NCI-H526 treated with DMSO at 0.1 percent for 48 hours (cell line): ENCODE results near the gene DAAM2.
A peak's percentile ranks its signal among the peaks of the same experiment; 100 is the strongest.

Source experiments
- DNase-seq: peaks from one replicate; lab custom pipeline; 2025; lab: John Stamatoyannopoulos, UW

The DAAM2 gene

DNA sequence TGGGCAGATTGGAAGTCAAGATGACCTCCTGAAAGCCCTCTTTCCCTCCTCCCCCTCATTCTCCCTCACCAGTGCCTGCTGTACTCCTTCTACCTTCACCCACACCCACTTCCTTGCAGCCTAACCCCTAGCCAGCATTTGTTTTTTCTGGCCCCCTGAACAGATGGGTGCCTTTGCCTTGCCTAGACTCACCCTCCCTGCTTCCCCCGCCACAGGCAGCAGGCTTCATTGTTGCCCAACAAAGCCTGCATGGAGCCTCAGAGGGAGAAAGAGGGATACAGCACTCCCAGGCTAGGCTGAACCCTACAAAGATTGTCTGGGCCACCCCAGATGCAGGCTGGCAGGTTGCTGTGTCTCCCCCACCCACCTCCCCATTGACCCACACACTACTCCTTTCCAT lies 139.4 kb downstream of the DAAM2 start:
- no peak for DNase-seq

DNA sequence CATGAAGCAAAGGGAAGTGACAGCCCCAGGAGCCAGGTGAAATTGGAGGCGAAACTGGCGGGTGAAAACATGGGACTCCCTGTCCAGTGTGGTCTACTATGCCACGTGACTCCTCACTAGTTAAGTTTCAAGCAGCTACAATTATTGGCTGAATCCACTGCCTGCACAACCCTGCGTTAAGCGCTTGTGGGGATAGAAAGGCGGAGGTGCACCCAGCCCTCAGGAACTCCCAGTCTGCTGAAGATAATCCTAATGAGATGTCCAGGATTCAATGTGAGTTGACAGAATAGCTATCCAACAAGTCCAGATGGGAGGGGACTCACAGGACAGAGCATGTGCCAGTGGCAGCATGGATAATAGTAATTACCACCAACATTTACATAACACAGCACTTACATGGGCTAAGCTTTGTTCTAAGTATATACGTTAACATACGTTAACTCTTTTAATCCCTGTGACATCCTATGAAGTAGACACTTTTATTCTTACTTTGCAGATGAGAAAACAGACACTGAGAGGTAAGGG lies 140.3 kb downstream of the DAAM2 start:
- no peak for DNase-seq

DNA sequence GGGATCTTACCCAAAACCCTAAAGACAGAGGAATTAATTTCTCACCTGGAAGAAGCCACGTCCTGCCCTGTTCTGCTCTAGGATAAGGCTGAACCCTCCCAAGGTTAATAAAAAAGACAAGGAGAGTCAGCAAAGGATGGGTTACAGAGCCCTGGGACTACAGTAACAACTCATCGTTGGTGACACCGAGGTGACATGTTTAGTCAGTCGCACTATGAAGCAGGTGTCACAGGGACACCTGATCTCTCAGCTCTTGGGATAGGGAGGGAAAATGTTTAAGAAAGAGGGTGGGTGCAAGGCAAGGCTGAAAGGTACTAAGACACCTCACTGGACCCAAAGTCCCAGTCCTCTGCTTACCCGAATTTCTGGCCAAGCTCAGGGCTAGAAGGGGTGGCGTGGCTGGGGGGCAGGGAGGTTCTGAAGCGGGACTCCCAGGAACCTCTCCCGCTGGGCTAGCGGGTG lies 141.5 kb downstream of the DAAM2 start:
- DNase-seq = no peak

DNA sequence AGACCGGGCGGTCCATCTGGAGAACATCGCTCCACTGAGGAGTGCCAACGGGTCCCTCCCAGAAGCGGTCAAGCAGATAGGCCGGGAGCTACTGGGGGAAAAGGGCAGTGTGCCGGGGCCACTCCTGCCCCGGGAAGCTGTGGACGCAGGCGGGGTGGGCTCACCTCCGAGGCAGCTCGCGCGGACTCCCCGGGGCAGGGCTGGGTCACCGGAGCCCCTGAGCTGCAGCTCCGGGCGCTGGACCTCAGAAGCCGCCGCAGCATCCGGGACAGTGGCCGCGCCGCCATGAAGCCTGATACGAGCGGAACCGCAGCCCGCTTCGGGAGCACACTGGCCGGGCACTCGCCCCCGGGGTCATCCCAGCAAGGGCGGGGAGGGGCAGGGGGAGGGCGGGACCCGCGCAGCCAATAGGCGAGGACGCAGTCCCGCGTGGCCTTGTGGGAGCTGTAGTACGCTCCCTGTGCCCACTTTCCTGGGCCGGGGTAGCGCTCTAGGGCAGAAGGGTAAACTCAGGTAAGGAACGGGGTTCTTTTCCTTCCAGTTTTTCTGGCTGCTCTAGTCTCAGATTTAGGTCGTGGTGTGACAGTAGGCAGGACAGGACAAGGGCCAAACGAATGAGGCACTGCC lies 142.1 kb downstream of the DAAM2 start, which contains the start of gene MOCS1:
TSS of gene MOCS1 (minus strand) at position 332 of the 627 bp plus-strand sequence. CDS start at position 287, 45 bp downstream.
- peak; percentile 24 for DNase-seq

DNA sequence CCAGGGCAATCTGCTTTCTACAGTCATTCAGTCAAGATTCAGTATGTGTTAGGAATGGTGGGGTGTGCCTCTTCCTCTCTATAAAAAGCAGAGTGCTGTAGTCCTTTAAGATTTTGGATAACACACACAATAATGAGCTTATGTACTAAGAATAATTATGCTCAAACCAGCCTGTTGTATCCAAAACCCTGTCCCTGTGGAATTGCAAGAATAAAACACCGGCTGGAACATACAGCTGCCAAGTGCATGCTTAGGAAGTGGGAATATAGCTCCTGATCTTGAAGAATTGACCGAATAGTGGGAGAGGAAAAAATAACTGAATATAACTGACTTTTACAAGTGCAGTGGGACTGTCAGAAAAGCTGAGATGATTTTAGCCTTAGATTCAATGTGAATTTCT lies 143.1 kb downstream of the DAAM2 start:
- no peak for DNase-seq

DNA sequence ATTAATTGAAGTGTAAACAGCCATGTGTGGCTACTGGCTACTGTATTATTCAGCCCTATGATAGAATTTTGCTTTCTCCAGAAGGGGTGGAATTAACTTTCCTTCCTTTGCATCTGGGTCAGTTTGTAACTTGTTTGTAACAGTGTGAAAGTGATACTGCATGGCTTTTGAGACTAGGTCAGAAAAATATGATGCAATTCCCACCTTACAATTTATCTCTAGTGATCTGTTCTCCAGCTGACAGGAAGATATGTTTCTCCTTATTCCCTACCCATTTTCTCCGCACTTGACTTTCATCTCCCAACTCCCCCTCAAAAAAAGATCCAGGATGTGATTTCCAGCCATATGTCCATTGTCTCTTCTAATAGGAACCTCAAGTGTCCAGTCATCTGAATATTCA lies 144.7 kb downstream of the DAAM2 start:
- DNase-seq = no peak

DNA sequence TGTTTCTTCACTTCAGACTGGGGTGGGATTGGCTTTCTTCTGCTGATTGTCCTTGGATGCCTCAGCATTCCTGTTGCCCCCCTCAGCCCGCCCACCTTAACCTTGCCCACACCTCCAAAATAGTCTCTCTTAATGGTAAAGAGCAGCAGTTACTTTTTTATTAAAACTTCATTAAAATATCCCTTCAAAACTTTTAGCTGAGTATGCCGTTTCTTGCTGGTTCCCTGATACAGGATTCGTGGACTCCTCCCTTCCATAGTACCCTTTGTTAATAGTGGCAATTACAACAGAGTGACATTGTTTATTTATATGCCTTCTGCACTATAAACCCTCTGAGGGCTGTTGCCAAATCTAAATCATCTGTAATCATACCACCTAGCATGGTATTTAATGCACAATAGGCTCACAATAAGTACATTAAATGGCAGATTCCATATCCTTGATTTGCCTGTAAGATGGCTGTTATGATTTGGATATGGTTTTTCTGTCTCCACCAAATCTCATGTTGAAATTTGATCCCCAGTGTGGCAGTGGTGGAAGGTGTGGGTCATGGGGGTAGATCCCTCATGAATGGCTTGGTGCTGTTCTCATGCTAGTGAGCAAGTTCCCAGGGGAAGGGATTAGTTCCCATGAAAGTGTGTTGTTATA lies 145.6 kb downstream of the DAAM2 start:
- DNase-seq = no peak

DNA sequence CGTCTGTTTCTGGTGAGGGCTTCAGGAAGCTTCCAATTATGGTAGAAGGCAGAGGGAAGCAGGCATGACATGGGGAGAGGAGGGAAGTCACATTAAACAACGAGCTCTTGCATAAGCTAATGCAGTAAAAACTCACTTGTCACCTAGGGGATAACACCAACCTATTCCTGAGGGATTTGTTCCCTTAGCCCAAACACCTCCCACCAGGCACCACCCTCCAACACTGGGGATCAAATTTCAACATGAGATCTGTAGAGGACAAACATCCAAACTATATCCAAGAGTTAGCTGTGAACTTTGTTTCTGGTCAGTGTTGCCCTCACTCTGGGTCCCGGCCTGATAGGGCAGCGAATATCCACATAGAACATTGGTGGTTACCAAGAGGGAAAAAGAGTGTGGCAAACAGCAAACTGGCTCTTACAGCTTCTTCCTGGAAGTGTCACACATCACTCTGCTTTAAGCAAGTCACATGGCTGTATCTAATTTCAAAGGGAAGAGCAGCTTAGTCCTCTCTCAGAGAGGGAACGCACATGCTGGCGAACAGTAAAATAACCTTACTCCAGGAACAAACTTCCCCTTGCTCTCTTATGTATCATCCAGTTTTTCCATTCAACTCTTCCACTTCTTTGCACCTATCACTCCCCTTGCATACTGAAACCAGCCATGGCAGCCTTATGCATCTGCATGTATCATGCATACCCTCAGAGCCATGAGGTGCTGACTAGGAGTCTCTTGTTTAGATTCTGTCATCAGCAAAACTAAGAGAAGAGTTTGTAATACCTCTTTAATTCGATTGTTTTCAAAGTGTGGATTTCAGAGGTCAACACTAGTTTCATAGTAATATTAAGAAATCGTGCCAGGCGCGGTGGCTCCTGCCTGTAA lies 146.8 kb downstream of the DAAM2 start:
- DNase-seq = no peak

DNA sequence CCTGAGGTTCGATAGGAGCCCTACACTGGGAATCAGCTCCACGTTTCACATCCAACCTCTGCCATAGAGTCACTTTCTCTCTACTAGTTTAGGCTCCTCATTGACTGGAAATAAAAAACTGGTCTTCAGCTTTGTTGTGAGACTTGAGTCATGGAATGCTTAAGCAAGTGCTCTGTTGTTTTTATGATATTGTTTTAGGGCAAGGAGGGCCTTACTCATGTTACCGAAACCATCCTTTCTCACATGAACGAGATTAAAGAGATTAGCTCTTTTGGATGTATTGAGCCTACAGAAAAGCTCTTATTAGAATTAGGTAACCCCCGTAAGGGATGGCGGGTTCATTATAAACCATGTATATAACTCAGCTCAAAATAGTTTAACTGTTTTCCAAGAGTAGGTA lies 149.0 kb downstream of the DAAM2 start:
- DNase-seq = no peak

DNA sequence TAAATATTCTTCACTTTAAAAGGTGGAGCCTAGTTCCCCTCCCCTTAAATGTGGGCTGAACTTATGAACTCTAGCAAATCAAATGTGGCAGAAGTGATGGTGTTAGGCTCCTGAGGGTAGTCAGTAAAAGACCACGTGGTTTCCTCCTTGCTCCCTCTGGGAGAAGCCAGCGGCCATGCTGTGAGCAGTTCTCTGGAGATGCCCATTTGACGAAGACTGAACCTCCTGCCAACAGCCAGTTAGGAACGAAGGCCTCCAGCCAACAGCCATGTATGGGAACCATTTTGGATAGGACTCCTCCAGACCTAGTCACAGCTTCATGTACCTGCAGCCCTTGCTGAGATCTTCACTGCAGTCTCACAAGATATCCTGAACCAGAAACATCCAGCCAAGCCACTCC lies 149.6 kb downstream of the DAAM2 start:
- no peak for DNase-seq

DNA sequence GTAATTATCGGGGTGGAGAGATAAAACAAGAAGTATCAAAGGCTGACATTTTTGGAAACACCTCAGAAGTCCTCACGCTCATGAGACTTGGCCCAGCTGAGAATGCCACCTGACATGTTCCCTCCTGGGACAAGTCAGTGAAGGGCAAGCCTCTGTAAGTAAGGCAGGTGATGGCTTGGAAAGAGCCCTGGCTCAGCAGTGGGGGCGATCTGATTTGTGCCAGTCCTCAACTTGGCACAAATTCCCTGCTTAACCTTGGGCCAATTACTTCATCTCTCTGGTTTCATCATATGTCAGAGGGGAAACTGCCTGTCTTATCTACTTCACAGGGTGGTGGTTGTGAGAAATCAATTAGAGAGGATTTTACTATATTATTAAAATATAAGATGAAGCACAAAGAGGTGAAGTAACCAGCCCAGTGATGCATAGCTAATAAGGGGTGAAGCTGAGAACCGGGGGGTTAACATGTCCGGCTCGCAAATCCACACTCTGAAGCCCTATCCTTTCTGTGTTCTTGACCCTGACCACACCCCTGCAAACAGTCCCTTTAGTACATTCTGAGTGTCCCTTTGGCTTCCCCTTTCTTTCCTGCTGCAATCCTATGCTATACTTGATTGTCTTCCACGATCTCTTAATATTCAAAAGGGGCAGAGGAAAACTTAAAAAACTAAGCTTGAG lies 150.9 kb downstream of the DAAM2 start:
- DNase-seq = no peak

DNA sequence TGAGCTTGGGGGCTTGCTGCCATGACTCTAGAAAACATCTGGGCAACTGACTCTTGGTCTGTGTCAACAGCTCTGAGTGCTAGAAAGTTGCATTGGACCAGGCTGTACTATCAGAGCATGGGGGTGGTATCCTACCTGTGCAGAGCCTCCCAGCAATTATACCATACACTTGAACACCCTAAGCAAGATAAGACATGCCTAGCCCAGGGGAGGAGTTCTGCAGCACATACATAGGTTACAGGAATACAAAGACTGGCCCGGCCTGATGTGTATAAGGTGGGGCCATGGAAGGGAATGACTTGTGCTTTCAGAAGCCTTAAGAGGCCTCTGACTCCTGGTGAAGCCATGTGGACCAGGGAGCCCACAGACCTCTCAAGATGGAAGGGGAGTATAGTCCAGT lies 153.4 kb downstream of the DAAM2 start:
- no peak for DNase-seq

DNA sequence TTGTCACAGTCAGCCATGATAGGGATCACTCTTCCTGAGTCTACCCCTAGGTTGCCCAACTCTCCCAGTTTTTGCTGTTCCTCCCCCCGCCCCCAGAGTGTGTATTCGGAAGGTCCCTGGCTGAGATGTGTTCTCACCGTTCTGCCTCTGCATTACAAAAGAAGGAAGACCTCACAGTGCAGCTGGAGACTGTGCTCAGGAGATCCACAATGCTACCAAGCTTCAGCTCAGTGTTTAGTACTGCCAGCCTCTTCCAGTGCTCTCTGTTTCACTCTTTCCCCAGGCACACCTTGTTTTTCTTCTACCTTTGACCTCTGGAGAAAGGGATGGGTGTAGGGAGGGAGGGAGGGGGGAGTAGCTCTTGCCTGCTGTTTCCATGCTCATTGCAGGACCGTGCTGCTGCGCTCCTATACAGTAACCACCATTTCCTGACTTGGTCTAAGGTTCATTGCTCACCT lies 155.5 kb downstream of the DAAM2 start:
- DNase-seq = no peak

DNA sequence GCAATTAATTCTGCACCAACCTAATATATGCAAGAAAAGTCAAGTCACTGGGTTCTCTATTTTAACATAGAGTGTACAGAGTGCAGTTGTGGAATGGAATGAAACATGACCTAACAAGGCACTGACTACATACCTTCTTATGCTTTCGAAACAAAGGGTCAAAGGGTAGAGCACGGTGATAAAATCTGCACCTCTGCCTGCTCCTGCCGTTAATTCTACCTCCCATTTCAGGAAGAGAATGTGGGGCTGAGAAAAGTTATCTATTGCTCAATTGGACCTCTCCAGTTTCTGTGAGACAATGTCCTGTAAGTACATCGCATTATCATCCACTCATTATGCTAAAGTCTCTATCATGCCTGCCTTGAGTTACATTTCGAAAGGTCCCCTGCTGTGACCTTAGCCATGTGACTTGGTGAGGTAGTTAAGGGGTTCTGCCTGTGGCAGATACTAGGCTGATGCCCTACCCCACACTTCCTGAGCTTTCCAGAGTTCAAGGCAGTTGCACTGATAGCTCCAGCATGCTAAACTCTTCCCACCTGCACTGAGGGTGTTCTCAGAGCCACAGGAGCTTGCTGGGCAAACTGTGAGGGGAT lies 156.1 kb downstream of the DAAM2 start:
- DNase-seq = no peak

DNA sequence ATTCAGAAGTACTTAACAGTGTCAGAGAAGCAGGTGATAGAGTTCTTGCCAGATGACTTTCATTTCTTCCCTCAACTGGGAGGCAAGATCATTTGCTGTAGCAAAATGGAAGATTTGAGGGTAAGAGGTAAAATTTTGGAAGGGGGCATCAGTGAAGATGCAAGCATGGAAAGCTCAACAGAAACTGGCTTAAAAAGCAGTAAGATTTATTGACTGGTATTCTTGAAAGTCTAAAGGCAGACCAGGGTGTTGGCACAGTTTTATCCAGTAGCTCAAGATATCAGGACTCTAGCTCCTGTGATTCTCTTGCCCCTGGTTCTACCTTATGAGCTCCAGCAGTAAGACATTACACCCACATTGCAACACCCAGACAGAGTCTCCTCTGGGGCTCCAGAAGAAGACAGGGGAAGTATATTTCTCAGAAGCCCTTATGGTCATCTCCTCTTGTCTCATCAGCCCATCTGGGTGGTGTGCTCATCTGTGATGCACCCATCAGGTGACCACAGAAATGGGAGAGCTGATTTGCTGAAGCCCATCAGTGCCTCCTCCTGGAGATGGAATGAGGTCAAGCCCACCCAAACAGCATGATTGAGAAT lies 158.0 kb downstream of the DAAM2 start:
- no peak for DNase-seq

DNA sequence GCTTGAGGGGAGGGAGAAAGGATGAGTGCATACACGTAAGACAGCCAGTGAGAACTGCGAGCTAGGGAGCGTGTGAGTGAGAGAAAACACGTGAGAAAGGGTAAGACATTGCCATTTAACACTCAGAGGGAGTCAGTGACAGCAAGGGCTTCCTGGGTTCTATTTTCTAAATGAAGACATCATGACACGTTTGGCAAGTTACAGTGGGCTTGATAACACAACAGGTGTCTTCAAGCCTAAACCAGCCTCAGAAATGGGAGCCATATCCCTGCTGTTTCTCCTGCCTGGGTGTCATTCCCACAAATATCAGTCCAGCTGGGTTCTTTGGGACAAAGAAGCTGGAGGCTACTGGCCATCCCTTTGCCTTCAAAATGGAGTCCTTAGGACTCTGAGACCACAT lies 159.0 kb downstream of the DAAM2 start:
- DNase-seq = no peak

DNA sequence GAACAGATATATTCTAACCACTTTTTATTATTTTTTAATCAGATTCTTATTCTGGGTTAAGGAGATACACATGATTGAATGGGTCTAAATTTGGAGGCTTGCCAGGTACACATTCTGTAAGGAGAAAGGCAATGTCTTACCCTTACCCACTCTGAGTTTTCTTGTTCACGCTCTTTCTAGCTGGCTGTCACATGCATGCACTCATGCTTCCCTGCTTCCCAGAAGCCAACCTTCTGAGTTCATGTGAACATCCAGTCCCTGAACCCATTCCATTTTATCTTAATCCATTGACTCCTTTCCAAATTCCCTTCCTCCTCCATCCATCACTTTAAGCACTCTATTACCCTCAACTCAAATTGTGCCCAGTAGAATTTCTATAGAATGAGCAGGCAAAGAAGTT lies 159.5 kb downstream of the DAAM2 start:
- no peak for DNase-seq

DNA sequence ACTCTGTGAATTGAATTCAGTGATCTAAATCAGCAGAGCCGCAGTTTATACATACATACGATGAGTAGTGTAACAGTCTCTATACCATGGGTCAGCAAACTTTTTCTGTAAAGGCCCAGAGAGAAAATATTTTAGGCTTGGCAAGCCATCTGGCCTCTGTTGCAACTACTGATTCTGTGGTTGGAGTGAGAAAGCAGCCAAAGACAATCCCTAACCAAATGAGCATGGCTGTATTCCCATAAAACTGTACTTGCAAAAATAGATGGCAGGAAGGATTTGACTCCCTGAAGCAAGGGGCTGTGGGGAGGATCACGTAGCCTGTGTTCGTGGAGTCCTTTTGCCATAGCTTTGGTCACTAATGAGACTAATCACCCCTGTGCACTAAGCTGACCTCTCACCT lies 160.0 kb downstream of the DAAM2 start:
- DNase-seq = no peak

DNA sequence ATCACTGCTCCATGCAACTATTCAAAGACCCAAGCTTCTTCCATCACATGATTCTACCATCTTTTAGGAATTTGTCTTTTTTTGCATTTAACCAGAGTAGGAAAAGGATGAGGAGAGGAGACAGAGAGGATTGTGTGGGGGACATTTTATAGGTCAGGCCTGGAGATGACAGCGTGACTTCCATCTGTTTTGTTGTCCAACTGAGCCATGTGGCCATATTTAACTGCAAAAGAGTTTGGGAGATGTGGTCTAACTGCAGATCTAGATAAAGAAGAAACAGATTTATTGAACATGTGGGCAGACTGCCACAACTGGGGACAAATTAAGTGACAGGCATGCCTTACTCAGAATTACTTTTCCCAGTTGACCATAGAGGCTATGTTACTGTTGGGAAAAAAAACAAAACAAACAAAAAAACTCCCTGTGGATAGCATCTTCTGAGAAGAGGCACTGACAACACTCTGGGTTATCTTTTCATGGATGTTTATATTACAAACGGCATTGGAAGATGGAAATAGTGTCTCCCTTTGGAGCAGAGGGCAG lies 161.0 kb downstream of the DAAM2 start:
- DNase-seq = no peak
